Stimulated activated CD4-positive, alpha-beta T cell treated with anti-CD3 and anti-CD28 coated beads, Interleukin-4, amount 100 ng/mL, for 24 hours (primary cell): Measurements from ENCODE around the gene MTA1.
A peak's percentile ranks its signal among the peaks of the same experiment; 100 is the strongest.

ENCODE experiments used
- DNase-seq: peaks from one replicate; pipeline ENCODE4 v3.0.0-alpha.2; 2020

Gene MTA1

DNA sequence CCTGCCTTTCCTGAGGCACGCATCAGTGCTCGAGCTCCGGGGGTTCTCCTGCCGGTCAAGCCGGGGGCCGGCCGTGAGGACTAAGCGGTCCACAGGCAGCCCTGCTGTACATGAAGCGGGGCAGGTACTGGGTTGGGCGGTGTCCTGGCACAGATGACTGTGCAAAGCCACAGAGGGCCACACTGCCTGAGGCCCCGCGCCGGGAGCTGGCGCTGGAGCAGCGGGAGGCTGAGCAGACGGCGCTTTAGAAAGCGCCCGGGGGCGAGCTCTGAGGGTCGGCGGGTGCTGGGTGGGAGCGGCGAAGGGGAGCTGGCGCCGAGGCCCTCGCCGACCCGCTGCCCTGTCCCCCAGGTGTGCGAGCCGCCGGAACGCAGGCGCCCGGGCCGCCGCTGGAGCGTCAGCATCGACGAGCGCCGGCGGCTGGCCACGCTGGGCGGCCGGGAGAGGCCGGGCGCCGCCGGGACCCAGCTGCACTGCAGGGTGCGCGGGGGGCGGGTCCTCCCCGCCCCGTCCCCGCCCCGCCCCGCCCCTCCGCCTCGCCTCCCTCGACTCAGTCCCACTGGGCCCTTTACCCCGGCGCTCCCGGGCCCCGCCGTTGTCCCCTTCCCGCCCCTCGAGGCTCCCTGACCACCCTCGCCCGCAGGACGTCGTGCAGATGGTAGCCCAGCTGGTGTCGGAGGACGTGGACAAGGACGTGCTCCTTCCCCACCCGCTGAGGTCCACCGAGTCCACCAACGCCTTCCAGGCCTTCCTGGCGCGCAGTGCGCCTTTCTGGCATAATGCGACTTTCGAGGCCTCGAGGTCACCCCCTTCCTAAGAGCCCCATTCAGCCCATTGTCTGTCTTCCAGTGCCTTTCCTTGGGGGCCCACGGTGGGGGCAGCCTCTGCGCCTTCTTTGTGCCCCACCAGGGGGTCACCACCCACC, 8.3 kb upstream of the MTA1 start:
- no peak for DNase-seq

DNA sequence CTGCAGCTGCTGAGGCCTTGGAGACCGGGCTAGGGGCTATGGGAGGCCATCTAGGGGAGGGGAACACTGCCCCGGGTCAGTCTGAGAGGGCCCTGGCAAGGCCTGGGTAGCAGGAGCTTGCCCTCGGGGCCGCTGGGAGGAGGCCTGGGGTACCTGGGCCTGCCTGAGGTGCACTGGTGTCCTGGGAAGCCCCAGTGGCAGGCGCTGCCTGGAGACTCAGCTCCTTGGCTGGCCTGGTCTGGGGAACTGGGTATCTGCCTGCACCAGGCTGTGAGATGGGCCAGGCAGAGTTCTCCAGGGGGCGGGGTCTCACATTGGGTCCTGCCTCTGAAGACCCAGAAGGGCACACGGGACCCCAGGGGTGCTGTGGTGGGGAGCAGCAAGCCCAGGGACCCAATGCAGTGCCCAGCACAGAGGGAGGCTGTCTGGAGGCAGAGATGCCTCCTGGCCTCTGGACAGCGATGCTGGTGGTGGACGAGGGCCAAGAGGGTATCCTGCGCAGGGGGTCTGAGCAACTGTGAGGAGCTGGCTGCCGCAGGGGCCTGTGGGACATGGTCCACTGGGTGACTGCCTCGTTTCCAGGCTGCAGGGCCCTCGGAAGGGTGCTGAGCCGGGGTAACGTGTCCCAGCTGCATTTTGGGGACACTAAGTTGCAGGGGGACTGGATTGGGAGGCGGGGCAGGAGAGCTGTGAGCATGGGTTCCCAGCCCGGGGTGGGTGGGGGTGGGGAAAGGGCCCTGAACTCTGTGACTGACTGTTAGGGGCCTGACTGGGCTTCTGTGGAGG, 7.4 kb upstream of the MTA1 start:
- DNase-seq = no peak

DNA sequence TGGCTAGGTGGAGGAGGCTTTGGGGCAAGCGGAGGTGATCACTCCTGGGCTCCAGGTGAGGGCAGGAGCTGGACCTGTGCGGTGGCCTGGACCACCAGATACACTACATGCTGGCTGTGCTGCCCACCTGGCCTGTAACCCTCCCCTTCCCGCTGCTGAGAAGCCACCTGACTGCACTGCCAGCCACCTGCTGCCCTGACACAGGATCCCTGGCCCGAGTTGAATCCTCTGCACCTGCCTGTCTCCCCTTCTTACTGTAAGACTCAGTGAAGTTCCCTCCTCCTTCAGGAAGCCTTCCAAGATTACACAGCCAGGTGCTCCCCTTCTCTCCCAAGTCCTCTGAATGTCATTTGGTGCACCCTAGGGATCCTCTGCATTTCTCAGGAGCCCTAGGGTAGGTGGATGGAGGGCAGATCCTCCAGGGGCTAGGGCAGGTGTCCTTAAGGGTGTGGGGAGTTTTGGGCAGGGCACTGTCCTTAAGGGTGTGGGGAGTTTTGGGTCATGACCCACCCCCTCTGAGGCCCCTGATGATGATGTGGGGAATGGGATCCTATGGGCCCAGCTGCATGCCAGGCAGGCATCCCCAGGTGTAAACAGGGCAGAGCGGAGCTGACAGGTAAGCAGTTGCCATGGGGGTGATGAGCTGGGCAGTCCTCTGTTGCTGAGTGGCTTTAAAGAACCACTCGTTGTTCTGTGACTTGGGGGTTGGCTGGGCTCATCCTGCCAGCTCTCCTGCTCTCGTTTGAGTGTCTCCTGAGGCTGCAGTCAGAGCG, 6.7 kb upstream of the MTA1 start:
- DNase-seq = no peak

DNA sequence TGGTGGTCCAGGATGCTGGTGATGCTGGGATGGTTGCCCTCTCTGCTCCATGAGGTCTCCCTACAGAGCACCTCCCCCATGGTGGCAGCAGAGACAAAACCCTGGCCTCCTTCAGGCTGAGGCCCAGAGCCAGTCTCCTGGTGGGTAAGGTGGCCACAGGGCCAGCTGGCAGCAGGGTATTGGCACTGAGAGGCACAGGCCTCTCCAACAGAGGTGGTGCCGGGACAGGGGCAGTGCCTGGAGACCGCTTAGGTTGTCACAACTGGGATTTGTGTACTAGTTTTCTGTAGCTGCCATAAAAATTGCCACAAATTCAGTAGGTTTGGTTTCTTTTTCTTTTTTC, 6.1 kb upstream of the MTA1 start:
- no peak for DNase-seq

DNA sequence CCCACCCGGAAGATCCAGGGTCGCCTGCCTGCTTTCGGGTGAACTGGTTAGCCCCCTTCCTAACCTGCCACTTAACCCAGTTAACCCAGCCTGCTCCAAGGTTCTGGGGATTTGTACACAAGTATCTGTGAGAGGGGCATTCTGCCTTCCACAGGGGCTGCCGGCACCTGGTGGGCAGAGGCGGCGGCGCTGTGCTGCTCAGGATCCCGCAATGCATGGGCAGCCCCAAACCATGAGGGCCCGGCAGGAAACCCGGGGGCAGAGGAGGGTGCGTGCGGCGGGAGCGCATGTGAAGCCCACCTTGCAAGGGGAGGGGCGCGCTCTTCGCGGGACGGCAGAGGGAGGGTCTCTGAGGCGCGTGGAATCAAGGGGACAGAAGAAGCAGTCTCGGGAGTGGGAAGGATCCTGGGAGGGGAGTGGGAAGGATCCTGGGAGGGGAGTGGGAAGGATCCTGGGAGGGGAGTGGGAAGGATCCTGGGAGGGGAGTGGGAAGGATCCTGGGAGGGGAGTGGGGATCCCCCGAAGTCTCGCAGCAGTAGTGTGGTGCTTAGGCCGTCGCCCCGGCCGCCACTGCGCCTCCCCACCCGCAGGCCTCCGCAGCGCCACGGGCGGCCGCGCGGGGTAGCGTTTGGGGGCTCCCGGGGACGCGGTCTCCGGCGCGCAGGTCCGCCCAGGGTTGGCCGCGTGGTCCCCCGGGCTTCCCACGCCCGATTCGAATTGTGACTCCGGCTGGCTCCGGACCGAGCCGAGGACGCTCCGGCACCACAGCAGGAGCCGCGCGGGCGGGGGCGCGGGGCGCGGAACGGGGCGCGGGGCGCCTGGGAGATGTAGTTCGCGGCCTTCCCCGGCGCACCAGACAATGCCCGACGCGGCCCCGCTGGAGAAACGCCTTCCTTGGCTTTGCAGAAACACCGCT, 4.9 kb upstream of the MTA1 start:
- peak; percentile 69 for DNase-seq

DNA sequence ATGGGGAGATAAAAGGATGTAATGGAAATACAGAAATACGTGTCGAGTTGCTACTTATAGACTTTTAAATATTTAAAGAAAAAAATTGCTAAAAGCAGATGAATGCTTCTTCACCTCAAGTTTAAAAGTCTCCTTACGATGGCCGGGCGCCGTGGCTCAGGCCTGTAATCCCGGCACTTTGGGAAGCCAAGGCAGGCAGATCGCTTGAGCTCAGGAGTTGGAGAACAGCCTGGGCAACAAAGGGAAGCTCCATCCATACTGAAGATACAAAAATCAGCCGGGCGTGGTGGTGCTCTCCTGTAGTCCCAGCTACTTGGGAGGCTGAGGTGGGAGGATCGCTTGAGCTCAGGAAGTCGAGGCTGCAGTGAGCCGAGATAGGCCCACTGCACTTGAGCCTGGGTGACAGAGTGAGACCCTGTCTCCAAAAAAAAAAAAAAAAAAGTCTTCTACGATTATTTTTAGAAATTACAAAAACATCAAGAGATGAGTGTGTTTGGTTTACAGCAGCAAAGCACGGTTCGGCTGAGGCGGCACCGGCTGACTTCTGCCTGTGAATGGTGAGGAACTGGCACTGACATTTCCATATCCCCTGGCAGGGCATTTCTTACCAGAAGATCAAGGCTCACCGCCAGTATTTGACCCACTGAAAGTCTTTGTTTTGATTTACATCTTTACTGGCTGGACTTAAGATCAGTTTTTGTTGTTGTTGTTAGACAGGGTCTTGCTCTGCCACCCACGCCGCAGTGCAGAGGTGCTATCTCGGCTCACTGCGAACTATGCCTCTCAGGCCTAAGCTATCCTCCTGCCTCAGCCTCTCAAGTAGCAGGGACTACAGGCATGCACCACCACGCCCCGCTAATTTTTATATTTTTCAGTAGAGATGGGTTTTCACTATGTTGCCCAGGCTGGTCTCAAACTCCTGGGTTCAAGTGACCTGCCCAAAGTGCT, 3.9 kb upstream of the MTA1 start:
- DNase-seq = no peak

DNA sequence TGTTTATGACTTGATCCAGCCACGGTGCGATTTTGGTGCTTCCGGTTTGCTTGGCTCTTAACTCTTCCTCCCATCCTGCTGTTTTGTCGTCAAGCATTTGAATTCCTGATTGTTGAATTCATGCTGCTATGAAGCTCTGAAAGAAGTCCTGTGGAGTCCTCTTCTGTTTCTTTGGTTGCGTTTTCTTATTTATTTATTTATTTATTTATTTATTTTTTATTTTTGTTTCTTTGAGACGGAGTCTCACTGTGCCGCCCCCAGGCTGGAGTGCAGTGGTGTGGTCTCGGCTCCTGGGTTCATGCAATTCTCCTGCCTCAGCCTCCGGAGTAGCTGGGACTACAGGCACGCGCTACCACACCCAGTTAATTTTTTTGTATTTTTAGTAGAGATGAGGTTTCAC, 3.0 kb upstream of the MTA1 start:
- no peak for DNase-seq

DNA sequence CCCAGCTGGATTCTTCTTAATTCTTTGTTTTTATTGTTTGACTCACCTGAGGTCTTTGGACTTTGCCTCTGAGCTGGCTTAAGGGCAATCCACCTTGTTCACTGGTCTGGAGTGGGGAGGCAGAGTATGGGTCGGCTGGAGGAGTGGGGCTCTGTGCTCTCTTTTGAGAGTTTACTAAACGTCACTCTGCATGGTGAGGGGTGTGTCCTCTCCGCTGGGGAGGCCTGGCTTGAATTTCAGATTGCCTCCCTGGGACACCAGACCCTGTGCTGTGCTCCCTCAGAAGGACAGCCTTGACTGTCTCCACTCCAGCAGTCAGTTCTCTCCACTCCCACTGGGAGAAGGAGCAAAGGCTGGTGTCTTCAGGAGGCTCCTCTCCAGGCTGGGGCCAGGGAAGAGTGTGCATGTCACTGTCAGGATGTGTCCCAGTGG, 1.9 kb upstream of the MTA1 start:
- no peak for DNase-seq

DNA sequence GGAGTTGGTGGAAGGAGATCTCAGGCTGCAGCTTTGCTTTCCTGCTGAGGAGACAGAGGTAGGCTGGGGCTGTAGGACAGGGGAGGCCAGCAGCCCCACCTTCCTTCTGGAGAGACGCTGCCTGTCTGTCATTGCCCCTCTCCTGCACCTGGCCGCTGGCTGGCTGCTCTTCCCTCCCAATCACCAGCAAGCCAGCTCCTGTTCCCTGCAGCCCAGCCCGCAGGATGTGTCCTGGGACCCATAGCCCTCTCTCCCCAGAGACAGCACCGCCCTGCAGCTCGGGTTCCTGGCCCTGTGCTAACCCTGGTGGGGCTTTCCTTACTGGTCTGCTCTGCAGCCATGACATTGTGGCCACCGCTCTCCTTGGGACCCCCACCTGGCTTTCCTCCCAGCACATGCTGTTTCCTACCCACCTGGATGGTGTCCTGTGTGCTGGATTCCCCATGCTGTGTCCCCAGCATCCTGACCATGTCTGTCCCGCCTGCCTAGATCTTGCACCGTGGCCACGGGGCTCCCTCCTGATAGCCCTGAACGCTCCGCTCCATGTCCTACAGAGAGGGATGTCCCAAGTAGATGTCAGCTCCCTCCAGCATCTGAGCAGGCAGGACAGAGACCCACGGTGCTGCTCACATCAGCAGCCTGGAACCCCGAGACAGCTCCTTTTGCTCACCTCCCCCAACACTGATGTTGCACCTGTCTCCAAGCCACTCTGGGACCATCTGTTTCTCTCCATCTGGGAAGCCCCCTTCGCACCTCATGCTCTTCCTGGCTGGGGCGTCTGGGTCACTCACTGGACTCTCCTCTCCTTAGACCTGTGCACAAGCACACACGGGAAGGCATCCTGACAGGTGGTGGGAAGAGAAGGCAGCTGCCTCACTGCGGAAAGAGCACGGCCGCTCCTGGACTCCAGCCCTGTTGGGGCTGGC, 1.1 kb upstream of the MTA1 start:
- DNase-seq = no peak

DNA sequence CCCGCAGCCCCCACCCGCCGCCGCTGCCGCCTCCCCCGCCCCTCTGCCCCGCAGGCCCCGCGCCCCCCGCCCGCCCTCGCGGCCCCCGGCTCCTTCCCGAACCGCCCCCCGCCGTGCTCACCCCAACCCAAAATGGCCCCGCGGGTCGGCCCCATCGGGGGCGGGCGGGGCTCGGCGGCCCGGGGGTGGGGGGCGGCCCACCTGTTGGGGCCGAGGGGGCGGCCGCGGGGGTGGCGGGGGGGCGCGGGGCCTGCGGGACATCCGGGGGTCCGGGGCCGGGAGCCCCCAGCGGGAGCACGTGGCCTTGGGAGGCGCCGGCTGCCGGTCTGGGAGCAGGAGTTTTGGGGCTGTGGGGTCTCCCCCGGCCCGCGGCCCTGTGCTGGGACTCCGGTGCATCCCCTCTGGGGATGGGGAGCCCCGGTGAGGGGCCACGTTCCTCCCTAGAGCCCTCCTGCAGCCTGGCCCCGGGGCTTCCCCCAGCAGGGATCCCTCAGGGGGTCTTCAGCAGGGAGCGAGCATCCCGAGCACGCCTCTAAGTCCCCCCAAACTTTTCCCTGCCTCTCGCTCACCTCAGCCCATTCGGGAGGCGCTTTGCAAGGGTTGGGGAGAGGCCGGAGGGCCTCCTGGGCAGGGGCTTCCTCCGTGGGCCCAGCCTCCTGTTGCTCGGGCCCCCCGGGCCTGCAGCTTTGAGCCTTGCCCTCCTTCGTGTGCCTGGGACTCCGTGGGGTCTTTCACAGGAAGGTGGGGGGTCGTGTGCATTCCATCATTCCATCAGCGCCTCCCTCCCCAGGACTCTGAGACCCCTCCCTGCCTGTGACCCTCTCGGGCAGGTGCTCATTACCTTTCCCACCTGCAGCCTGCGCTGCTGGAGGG, 710 bp downstream of the MTA1 start:
- no peak for DNase-seq

DNA sequence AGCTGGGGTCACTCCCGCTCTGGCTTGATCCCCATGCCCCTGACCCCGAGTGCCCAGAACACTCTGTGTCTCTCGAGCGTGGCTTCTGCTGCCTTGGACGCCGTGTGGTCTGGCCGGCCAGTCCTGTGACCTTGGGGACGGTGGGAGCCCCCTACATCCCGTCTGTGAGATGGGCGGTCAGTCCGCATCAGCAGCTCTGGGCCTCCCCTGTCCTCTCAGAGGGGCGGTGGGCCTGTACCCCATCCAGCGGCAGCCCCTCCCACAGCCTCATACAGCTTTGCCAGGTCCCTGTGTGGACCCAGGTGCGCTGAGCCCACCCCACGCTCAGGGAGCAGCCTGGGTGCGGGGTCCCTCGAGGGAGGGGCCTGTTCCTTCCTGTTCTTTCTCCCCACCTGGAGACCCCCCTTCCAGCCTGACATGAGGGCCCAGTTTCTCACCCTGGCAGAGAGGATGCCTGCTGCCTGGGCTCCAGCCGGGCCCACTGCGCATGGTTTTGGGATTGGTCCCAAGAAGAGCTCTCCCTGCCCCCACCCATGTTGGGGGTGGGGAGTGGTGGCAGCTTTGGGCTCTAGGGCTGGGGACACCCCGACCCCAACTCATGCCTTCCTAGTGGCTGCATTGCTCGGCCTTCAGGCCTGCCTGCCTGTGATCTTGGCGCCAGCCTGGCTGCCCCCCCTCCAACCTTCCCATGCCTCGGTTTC, 1.5 kb downstream of the MTA1 start:
- DNase-seq = no peak

DNA sequence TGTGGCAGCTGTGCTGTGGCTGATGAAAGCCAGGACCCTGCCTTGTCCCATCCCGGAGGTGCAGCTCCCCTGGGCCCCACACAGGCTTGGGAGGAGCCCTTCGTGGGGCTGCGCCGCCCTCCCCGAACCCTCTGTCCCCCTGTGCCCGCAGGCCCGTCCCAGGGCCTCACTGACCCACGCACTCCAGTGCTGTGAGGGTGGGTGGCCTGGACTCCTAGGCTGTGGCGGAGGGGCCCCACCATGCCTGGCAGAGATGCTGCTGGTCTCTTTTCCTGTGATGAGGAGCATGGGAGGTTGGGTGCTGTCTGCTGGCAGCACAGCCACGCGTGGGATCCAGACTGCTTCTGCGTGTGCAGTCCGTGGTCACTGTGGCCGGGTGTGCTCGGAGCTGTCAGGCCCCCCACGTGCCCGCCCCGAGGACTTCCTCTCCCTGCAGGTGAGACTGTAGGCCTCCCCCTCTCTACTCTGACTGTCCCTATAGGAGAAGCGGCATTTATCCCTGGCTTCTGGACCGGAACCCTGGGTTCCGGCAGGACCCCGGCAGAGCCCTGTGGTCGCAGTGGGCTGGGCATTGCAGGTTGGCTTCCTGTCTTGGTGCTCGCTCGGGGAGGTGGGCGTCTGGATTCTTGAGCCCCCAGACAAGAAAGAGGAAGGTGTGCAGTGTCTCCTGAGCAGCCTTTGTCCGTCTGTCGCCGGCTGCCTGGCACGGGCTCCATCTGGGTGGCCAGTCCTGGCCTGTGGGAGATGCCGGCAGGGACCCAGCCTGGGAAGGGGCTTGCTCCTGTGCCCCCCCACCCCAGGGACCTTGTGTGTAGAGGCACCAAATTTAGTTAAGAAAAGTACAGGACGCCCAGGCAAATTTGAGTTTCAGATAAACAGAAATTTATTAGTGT, 2.3 kb downstream of the MTA1 start:
- no peak for DNase-seq

DNA sequence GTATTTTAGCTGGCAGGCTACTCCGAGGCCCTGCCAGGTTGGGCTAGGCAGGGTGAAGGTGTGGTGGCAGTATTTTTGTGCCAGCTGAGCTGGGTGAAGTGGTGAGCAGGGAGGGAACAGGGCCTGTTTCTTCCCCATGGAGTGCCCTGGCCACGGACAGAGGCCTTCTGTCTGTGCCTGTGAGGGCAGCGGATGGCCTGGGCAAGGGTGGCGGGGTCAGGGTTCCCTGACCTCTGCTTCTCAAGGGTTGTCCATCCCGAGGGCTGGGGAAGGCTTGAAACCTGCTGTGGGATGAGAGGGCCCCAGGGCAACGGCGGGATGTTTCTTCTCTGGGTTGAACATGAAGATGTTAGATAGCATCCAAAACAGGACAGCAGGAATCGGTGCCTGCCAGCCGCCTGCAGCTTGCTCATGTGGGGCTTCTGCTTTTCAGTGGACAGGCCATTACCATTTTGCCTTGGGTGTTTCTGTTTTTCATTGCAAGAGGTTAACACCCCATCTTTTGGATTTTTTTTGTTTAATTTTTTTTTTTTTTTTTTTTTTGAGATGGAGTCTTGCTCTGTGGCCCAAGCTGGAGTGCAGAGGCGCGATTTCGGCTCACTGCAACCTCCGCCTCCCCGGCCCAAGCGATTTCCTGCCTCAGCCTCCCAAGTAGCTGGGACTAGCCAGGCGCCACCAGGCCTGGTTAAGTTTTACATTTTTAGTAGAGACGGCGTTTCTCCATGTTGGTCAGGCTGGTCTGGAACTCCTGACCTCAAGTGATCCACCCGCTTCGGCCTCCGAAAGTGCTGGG, 3.3 kb downstream of the MTA1 start:
- no peak for DNase-seq

DNA sequence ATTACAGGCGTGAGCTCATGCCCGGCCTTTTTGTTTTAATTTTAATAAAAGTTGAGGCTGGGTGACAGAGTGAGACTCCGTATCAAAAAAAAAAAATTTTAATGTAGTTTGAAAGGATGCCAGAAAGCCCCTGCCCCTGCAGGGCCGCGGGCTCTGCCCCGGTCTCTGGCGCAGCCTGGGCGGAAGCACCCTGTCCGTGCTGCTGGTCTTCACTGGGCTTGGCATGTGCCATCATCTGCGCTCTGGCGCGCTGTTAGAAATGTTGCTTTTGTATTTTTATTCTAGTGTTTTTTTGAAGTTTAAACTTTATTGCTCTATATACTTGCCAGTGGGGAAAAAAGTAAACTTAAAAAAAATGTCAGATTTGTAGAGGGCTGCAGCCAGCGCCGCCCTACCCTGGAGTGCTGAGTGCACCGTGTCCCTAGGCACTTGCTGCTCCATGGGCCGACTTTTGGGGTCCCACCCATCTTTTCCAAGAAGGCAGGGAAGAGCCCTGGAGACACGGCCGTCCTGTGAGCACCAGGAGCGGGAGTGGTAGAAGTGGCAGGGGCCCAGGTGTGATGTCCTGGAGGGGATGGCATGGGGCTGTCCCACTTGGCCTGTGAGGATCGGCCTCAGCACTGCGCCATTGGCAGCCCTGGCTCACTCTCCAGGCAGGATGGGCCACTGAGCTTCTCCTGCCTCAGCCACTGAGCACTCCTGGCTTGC, 4.0 kb downstream of the MTA1 start:
- no peak for DNase-seq

DNA sequence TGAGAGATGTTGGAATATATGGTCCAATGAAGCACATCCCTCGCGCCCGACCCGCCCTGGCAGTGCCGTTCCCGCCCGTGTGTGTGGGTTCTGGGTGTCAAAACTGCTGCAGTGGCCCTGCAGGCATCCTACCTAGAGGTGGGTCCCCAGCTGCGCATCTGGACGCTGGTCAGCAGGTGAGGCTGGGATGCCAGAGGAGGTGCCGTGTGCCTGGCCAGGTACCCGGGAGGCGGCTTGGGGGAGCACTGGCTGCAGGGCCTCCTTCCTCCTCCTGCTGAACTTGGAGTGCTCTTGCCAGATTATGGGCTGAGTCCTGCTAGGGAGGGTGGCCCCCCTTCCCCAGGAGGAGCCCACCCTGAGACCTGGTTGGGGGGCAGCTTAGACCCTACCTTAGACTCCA, 5.2 kb downstream of the MTA1 start:
- no peak for DNase-seq

DNA sequence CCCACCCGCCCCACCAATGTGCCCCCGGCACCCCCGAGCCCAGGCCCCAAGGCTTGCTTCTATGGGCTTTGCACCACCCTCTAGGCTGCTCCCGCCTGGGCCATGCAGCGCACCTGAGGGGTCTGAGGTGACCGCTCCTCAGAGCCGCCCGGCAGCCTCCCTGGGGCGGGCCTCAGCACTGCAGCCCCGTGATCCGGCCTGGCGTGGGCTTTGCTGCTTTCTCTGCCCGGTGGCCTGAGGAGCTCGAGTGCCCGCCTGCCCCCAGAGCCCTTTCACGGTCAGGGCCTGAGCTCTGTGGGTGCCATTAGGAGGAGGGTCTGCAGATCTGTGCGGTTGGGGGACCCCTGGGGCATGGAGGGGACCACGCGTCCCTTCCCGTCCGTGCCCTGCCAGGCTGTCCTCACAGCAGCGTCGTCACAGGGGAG, 6.2 kb downstream of the MTA1 start:
- no peak for DNase-seq
